Endodermal cell (in vitro differentiated cells): ENCODE results near the gene RNF169. TPM values are rescaled to one million over a fixed set of nuclear protein-coding genes. Genes with fewer than 3 reads are reported as not detected.

Source experiments
- DNase-seq: peaks from one replicate; pipeline ENCODE4 v3.0.0-alpha.2; 2017
- H3K27ac ChIP-seq: 2 replicates; pipeline ENCODE4 v1.5.1; 2013; ENCODE audit warnings: mild to moderate bottlenecking, low read depth, low read length, moderate library complexity
- H3K27me3 ChIP-seq: 2 replicates; pipeline ENCODE4 v1.6.1; 2013; ENCODE audit warnings: mild to moderate bottlenecking, low read length, moderate library complexity; ENCODE audit not compliant: insufficient read depth, control insufficient read depth, poor library complexity, severe bottlenecking
- H3K36me3 ChIP-seq: 2 replicates; pipeline ENCODE4 v1.7.0; 2013; ENCODE audit warnings: mild to moderate bottlenecking, low read length, moderate library complexity; ENCODE audit not compliant: control insufficient read depth, insufficient read depth
- H3K4me1 ChIP-seq: one replicate; pipeline ENCODE4 v1.7.0; 2013; ENCODE audit warnings: low read length; ENCODE audit not compliant: control insufficient read depth, insufficient read depth
- H3K4me3 ChIP-seq: 2 replicates; pipeline ENCODE4 v1.5.1; 2013; ENCODE audit warnings: mild to moderate bottlenecking, low read length, moderate library complexity
- H3K9ac ChIP-seq: 2 replicates; pipeline ENCODE4 v1.6.1; 2013; ENCODE audit warnings: mild to moderate bottlenecking, low read length, moderate library complexity; ENCODE audit not compliant: poor library complexity, severe bottlenecking; ENCODE audit errors: extremely low read depth
- H3K9me3 ChIP-seq: 2 replicates; pipeline ENCODE4 v1.6.1; 2013; ENCODE audit warnings: mild to moderate bottlenecking, low read length, moderate library complexity; ENCODE audit not compliant: control insufficient read depth
- H3K27ac Mint-ChIP-seq: 2 replicates; pipeline ENCODE4 v1.8.0; 2020; ENCODE audit warnings: mixed read lengths
- H3K27me3 Mint-ChIP-seq: 2 replicates; pipeline ENCODE4 v1.8.0; 2021; ENCODE audit warnings: mild to moderate bottlenecking, mixed read lengths; ENCODE audit not compliant: insufficient read depth
- H3K36me3 Mint-ChIP-seq: 2 replicates; pipeline ENCODE4 v1.8.0; 2020; ENCODE audit warnings: low read depth, mixed read lengths
- H3K4me1 Mint-ChIP-seq: 2 replicates; pipeline ENCODE4 v1.8.0; 2020; ENCODE audit warnings: mixed read lengths
- H3K4me3 Mint-ChIP-seq: 2 replicates; pipeline ENCODE4 v1.8.0; 2020; ENCODE audit warnings: mild to moderate bottlenecking, moderate library complexity, mixed read lengths
- H3K9me3 Mint-ChIP-seq: 2 replicates; pipeline ENCODE4 v1.8.0; 2020; ENCODE audit warnings: mild to moderate bottlenecking, mixed read lengths
- CTCF ChIP-seq: fragments of 200-600 bp; sonication (generic); conservative IDR thresholded peaks from 2 replicates; pipeline ENCODE4 v1.5.0; 2021; ENCODE audit warnings: antibody characterized with exemption, mild to moderate bottlenecking
- WGBS, 2 experiments: methylation state at CpG; one replicate each; pipeline versions ENCODE4 v1.1.5 to v1.1.7; 2013; ENCODE audit warnings: missing lambda C conversion rate in 2 of 2, mixed read lengths in 1 of 2; ENCODE audit not compliant: insufficient coverage in 1 of 2, insufficient read length in 1 of 2; 5-methylcytosine and 5-hydroxymethylcytosine counted together
- total RNA-seq, 2 donors: library from RNA; stranded (reverse); fragmentation: NEBNext Ultra II Directional in 1 of 2; extraction: Animal tissue kit (Norgen Biotek cat#: 25700) in 1 of 2; gene quantifications; 2 replicates in 1 of 2; 3 replicates in 1 of 2; pipeline ENCODE4 v1.2.1, GENCODE V29; 2021

Gene RNF169
- total RNA-seq, 2 donors from 2014 or later, result 18.3 to 23.6 TPM

GRCh38 chr11:74736031-74736430 lies 12.6 kb upstream of the RNF169 start:
- Histone ChIP-seq H3K9ac (no peak overlapping the region), H3K4me3 (no peak overlapping the region), H3K36me3 (no peaks in the 10 kb centered on the region), H3K27ac (no peak overlapping the region), H3K27me3 (peaks cover 46% of the 10 kb centered on the region), H3K4me1 (no peaks in the 10 kb centered on the region), H3K9me3 (peaks cover 10% of the 10 kb centered on the region)
- no peak for DNase-seq
- peaks cover 43% of the 10 kb centered on the region for H3K27me3 Mint-ChIP-seq
- H3K4me1 Mint-ChIP-seq, result peaks cover 7% of the 10 kb centered on the region
- H3K4me3 Mint-ChIP-seq, result no peak overlapping the region
- no peak for TF ChIP-seq CTCF
- no peak overlapping the region for H3K27ac Mint-ChIP-seq
- 97 to 100% methylated on average over 1 to 2 of the region's 2 CpGs for WGBS, 2 experiments
- H3K9me3 Mint-ChIP-seq, result peaks cover 11% of the 10 kb centered on the region
- H3K36me3 Mint-ChIP-seq, result no peaks in the 10 kb centered on the region

- Histone ChIP-seq H3K9ac (no peak overlapping the region), H3K27me3 (peaks cover 9% of the 10 kb centered on the region), H3K4me1 (no peaks in the 10 kb centered on the region), H3K4me3 (peak overlapping the region; percentile 51), H3K27ac (no peak overlapping the region), H3K36me3 (no peaks in the 10 kb centered on the region), H3K9me3 (peaks cover 15% of the 10 kb centered on the region)
- 34 to 35% methylated on average over 8 of the region's 8 CpGs for WGBS, 2 experiments
- DNase-seq, result peak; percentile 84
- no peaks in the 10 kb centered on the region for H3K4me1 Mint-ChIP-seq
- no peak overlapping the region for H3K27ac Mint-ChIP-seq
- no peak overlapping the region for H3K4me3 Mint-ChIP-seq
- peaks cover 20% of the 10 kb centered on the region for H3K9me3 Mint-ChIP-seq
- peak; percentile 92 for TF ChIP-seq CTCF
- H3K27me3 Mint-ChIP-seq, result peaks cover 13% of the 10 kb centered on the region
- H3K36me3 Mint-ChIP-seq, result no peaks in the 10 kb centered on the region
Measured at GRCh38 chr11:74739546-74740270, 8.9 kb upstream of the RNF169 start.

GRCh38 chr11:74742070-74742469 lies 6.6 kb upstream of the RNF169 start:
- Histone ChIP-seq H3K4me3 (no peak overlapping the region), H3K36me3 (no peaks in the 10 kb centered on the region), H3K9me3 (peaks cover 15% of the 10 kb centered on the region), H3K4me1 (peaks cover under 1% of the 10 kb centered on the region), H3K9ac (no peak overlapping the region), H3K27ac (no peak overlapping the region), H3K27me3 (no peaks in the 10 kb centered on the region)
- no peak overlapping the region for H3K4me3 Mint-ChIP-seq
- DNase-seq, result no peak
- no peak overlapping the region for H3K27ac Mint-ChIP-seq
- H3K9me3 Mint-ChIP-seq, result peaks cover 22% of the 10 kb centered on the region
- peaks cover 2% of the 10 kb centered on the region for H3K27me3 Mint-ChIP-seq
- H3K36me3 Mint-ChIP-seq, result no peaks in the 10 kb centered on the region
- WGBS, 2 experiments, result 96 to 100% methylated on average over 2 to 4 of the region's 4 CpGs
- no peak for TF ChIP-seq CTCF
- H3K4me1 Mint-ChIP-seq, result peaks cover 6% of the 10 kb centered on the region
